Stimulated activated naive B cell treated with anti-CD40 and anti-IgM and Interleukin-4, amounts not matched to agents 10 μg/mL and 1 μg/mL and 100 μg/mL, for 72 hours (primary cell): ENCODE results near the gene GLYR1.

Experiments used
- ATAC-seq, 2 donors: fragments of 150-1000 bp; cut with Tn5 transposase; replicated peaks; 2 replicates each; pipeline ENCODE4 v1.10.0; 2021; ENCODE audit warnings: moderate library complexity in 1 of 2
- DNase-seq: peaks from one replicate; pipeline ENCODE4 v3.0.0; 2021
- H3K27ac Mint-ChIP-seq: one replicate; pipeline ENCODE4 v1.8.0; 2022; ENCODE audit warnings: mild to moderate bottlenecking, mixed read lengths
- H3K27me3 Mint-ChIP-seq, 2 donors: one replicate each; pipeline ENCODE4 v1.8.0; 2022; ENCODE audit warnings: mixed read lengths in 2 of 2
- H3K36me3 Mint-ChIP-seq, 2 donors: one replicate each; pipeline ENCODE4 v1.8.0; 2022; ENCODE audit warnings: mixed read lengths in 2 of 2, mild to moderate bottlenecking in 1 of 2
- H3K4me1 Mint-ChIP-seq, 2 donors: one replicate each; pipeline ENCODE4 v1.8.0; 2022; ENCODE audit warnings: mixed read lengths in 2 of 2, mild to moderate bottlenecking in 1 of 2
- H3K4me3 Mint-ChIP-seq, 2 donors: one replicate each; pipeline ENCODE4 v1.8.0; 2022; ENCODE audit warnings: mild to moderate bottlenecking in 2 of 2, mixed read lengths in 2 of 2, moderate library complexity in 1 of 2
- H3K9me3 Mint-ChIP-seq, 2 donors: one replicate each; pipeline ENCODE4 v1.8.0; 2022; ENCODE audit warnings: mixed read lengths in 2 of 2, mild to moderate bottlenecking in 1 of 2

The GLYR1 gene

DNA sequence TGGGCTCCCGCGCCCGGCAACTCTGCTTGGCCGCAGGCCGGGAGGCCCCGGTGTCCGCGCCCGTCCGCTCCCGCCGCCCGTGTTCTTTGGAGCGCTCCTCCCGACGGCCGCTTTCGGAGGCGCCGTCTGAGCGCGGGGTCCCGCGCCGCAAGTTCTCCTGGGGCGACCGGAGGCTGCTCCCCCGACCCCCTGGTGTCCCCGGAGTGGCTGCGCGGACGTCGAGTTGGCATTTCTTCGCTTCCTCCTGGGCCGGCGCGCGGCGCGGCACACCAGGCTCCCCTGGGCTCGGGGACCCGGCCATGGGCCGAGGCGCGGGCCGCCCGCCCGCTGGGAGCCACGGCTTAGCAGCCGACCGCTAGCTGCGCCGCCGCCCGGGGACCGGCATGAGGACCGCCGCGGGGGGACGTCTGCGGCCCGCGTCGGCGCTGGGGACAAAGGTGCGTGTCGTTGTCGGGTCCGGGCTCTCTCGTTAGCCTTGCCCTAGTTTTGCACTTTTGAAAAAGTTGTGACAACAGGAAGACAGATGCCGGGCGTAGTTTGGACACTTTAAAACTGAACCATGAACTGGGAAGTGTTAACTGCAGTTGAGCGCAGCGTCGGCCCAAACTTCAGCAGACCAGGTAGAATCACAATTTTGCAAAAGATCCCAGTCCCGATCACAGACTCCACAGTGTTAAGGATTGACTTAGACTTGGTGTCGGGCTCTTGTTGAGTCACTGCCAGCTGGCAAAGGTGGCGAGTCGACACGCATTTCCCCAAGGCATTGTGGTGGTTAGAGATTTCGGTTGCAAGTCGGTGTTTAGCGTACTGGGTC lies 893 bp upstream of the GLYR1 start:
- peaks cover 25 to 33% of the 10 kb centered on the region in 2 donors for H3K4me1 Mint-ChIP-seq
- peak overlapping the region; percentile 76 to 98 for H3K4me3 Mint-ChIP-seq
- no peaks in the 10 kb centered on the region for H3K27me3 Mint-ChIP-seq
- H3K27ac Mint-ChIP-seq = peak overlapping the region; percentile 92
- H3K36me3 Mint-ChIP-seq = peaks cover 19 to 21% of the 10 kb centered on the region in 2 donors
- ATAC-seq = peak; percentile 36 to 42
- no peaks in the 10 kb centered on the region for H3K9me3 Mint-ChIP-seq
- peak; percentile 25 for DNase-seq

DNA sequence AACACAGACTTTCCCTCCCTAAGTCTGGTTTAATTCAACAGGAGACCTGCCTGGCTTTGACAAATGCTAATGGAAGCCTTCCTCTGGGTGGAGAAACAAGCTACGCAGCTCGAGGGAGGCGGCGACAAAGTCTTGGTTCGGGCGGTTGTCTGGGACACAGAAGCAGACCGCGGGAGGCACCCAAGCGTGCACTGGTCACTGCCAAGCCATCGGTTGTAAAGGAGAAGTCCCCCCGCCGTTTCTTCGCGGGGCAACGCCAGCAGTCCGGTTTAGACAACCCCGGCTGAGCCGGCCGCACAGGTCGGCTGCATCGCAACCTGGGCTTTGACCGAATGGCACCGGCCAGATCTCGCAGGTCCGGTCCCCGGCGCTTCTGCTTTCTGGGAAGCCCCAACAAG lies 586 bp downstream of the GLYR1 start:
- no peaks in the 10 kb centered on the region for H3K9me3 Mint-ChIP-seq
- peaks cover 19 to 20% of the 10 kb centered on the region in 2 donors for H3K36me3 Mint-ChIP-seq
- H3K27me3 Mint-ChIP-seq = no peaks in the 10 kb centered on the region
- peak overlapping the region; percentile 86 to 98 for H3K4me3 Mint-ChIP-seq
- ATAC-seq (peak; percentile 24 to 26), DNase-seq (peak; percentile 46)
- H3K4me1 Mint-ChIP-seq = peaks cover 21 to 31% of the 10 kb centered on the region in 2 donors
- H3K27ac Mint-ChIP-seq = peak overlapping the region; percentile 92

DNA sequence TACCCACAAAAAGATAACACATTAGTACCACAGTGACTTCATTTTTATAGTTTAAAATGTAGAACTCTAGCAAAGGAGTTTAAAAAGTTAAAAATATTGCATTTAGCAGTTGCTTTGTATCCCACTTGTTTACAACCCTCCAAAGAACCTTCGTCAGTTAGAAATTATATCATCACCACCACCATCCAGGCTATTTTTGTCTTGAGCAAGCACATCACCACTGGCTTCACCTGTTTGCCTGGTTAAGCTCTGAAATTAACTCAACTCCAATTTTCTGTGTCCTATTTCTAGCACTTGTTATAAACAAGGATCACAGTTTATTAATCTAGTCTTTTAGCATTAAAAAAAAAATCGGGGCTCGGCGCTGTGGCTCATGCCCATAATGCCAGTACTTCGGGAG lies 6.1 kb downstream of the GLYR1 start:
- Mint-ChIP-seq H3K9me3 (no peaks in the 10 kb centered on the region), H3K27ac (peak overlapping the region; percentile 47), H3K4me1 (peaks cover 5 to 24% of the 10 kb centered on the region in 2 donors), H3K4me3 (no peak overlapping the region), H3K36me3 (peaks cover 43 to 55% of the 10 kb centered on the region in 2 donors), H3K27me3 (no peaks in the 10 kb centered on the region)
- DNase-seq (no peak), ATAC-seq (no peak)

DNA sequence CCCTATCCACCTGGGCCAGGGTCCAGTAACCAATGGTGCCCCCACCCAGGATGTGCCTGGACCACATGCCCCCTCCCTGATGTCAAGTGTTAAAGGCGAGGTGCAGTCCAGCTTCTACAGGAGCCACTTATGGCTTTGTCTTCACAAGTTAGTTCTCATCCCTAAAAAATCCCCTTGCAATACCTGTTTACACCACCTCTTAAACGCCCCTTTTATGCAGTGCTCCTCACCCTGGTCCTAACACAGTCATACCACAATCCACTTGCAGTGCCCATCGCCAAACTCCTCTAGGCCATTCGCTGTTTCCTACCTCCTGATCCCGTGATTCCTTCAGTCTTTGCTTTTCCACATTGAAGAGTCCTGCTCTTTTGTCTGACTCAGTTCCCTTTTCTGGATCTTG lies 7.1 kb downstream of the GLYR1 start:
- Mint-ChIP-seq H3K27ac (no peak overlapping the region), H3K4me3 (no peak overlapping the region), H3K9me3 (no peaks in the 10 kb centered on the region), H3K27me3 (no peaks in the 10 kb centered on the region), H3K36me3 (peaks cover 40 to 49% of the 10 kb centered on the region in 2 donors), H3K4me1 (peaks cover 0 to 16% of the 10 kb centered on the region in 2 donors)
- no peak for ATAC-seq
- no peak for DNase-seq

DNA sequence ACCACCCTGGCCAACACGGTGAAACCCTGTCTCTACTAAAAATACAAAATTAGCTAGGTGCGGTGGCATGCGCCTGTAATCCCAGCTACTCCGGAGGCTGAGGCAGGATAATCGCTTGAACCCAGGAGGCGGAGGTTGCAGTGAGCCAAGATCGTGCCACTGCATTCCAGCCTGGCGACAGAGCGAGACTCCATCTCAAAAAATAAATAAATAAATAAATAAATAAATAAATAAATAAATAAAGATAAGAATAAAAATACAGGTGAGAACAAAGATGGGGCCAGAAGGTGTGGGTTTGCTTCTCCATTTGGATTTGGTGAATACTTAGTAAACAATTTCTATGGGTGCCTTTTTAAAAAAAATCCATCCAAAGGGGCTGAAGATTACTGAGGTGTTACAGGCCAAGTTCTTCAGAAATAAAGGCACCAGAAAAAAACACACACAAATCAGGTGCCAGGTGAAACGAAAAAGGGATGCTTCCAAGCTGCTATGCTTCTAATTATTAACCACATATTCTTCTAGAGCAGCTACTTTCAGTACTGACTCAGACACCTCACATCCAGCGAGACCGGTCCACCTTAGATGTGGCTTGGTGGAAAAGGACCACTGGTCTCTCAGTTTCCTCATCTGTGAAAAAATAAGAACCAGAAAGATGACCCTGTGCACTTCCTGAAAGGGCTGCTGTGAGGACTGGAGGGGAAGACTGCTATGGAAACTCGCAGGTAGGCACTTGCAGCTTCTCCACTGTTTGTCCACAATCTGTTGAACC lies 9.2 kb downstream of the GLYR1 start:
- H3K4me3 Mint-ChIP-seq = no peak overlapping the region

DNA sequence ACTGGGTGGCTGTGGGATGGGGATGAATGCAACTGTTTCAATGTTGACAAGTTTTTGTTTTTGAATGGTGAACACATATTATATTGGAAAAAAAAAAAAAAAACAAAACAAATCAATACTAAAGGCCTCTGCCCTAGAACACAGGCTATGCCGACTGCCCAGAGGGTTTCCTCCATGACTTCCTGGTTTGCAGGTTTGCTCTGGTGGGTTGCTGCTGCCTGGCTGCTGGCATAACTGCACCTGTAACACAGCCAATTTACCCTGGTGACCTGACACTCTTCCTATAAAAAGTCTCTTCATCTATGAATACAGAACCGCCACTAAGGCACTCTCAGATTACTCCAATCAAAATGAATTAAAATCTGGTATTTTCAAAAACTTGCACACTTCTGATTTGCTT lies 10.4 kb downstream of the GLYR1 start:
- DNase-seq (no peak), ATAC-seq (no peak)
- no peak overlapping the region for H3K27ac Mint-ChIP-seq
- H3K4me1 Mint-ChIP-seq = peaks cover 0 to 33% of the 10 kb centered on the region in 2 donors
- H3K27me3 Mint-ChIP-seq = no peaks in the 10 kb centered on the region
- H3K36me3 Mint-ChIP-seq = peaks cover 49 to 55% of the 10 kb centered on the region in 2 donors
- no peak overlapping the region for H3K4me3 Mint-ChIP-seq
- no peaks in the 10 kb centered on the region for H3K9me3 Mint-ChIP-seq

More for the DNA sequence above, 9.2 kb downstream of the GLYR1 start:
- Mint-ChIP-seq H3K27me3 (no peaks in the 10 kb centered on the region), H3K27ac (peak overlapping the region; percentile 42), H3K4me1 (peaks cover 0 to 28% of the 10 kb centered on the region in 2 donors), H3K36me3 (peaks cover 42 to 48% of the 10 kb centered on the region in 2 donors), H3K9me3 (no peaks in the 10 kb centered on the region)
- no peak for ATAC-seq
- no peak for DNase-seq

DNA sequence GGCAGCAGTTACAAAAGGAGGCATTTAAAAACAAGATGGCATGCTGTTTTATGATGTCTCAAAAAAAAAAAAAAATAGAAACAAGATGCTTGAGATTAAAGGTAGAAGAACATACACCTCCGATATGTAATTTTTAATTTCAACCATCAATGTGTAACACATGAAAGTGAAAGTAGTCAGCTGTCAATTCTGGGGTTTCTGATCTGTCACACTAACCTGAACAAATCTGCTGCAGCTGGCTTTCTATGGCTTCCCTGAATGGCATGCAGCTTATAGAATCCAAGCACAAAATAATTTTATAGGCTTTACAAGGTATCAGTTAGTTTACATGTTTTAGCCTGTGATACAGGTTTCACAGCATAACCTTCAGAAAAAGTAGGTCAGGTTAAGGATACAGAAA lies 13.5 kb downstream of the GLYR1 start:
- no peaks in the 10 kb centered on the region for H3K9me3 Mint-ChIP-seq
- no peak overlapping the region for H3K4me3 Mint-ChIP-seq
- peaks cover 47 to 58% of the 10 kb centered on the region in 2 donors for H3K36me3 Mint-ChIP-seq
- DNase-seq (no peak), ATAC-seq (peak in 1 of 2 donors; percentile 33)
- H3K27me3 Mint-ChIP-seq = no peaks in the 10 kb centered on the region
- H3K27ac Mint-ChIP-seq = no peak overlapping the region
- H3K4me1 Mint-ChIP-seq = peaks cover 0 to 29% of the 10 kb centered on the region in 2 donors

DNA sequence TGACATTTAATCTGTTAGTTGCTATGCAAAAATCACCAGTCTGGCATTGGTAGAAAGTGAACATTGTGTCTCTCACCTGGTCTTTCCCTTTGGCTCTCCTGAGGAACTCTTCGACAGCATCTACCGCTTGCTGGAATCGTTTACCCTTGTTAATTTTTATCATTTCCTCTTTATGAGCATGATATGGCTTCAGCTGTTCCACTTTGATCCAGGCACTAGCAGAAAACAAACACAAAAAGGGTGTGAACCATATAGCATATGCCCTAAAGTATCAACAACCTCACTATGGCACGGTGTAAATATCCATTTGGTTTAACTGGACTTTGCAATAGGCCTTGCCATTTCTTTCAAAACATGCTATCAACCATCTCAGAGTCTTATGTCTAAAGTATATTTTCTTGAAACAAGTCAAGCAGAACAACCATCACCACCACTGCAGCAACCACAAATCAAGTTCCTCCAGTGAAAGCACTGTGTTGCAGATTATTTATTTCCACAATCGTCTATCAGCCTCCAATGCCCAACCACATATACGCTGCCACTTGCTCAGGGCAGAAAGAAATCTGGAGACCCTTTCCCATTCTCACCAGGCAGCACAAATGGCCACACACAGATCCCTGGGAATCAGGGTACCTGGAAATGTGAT lies 14.3 kb downstream of the GLYR1 start:
- ATAC-seq (no peak), DNase-seq (no peak)
- H3K9me3 Mint-ChIP-seq = no peaks in the 10 kb centered on the region
- H3K36me3 Mint-ChIP-seq = peaks cover 42 to 58% of the 10 kb centered on the region in 2 donors
- H3K27ac Mint-ChIP-seq = no peak overlapping the region
- H3K27me3 Mint-ChIP-seq = no peaks in the 10 kb centered on the region
- no peak overlapping the region for H3K4me3 Mint-ChIP-seq
- H3K4me1 Mint-ChIP-seq = peaks cover 0 to 22% of the 10 kb centered on the region in 2 donors

DNA sequence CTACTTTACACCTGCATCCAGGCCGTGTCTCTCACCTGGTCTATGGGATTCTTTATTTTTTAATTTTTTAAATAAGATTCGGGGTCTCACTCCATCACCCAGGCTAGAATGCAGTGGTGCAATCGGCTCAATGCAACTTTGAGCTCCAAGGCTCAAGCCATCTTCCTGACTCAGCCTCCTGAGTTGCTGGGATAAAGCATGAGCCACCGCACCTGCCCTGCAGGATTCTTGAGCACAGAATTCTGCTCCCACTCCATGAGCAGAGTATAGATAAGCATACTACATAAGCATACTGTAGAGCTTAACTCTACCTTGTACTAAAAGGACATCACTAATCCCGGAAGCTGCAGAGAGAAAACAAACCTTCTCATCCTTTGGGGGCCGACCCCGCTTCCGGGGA lies 15.5 kb downstream of the GLYR1 start:
- Mint-ChIP-seq H3K36me3 (peaks cover 43 to 56% of the 10 kb centered on the region in 2 donors), H3K27ac (no peak overlapping the region), H3K4me1 (peaks cover 0 to 17% of the 10 kb centered on the region in 2 donors), H3K27me3 (no peaks in the 10 kb centered on the region), H3K4me3 (no peak overlapping the region), H3K9me3 (no peaks in the 10 kb centered on the region)
- ATAC-seq (no peak), DNase-seq (no peak)

DNA sequence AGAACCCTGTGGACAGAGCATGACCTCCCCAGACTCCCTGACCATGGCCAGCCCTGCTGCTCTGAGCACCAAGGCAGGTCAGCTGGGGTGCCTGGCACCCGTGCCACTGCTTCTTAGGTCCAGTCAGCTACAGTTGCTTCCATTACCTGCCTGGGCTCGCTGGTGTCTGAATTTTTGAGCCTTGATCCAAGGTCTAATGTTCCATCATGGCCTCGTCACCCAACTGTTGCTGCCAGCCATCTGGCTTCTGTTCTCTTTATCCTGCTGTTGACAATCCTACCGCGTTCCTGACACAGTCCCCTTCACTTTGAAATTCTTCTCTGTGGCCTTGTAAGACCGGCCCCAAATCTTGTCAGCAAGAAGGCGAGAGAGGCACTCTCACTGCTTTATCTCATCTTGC lies 16.7 kb downstream of the GLYR1 start:
- no peaks in the 10 kb centered on the region for H3K9me3 Mint-ChIP-seq

DNA sequence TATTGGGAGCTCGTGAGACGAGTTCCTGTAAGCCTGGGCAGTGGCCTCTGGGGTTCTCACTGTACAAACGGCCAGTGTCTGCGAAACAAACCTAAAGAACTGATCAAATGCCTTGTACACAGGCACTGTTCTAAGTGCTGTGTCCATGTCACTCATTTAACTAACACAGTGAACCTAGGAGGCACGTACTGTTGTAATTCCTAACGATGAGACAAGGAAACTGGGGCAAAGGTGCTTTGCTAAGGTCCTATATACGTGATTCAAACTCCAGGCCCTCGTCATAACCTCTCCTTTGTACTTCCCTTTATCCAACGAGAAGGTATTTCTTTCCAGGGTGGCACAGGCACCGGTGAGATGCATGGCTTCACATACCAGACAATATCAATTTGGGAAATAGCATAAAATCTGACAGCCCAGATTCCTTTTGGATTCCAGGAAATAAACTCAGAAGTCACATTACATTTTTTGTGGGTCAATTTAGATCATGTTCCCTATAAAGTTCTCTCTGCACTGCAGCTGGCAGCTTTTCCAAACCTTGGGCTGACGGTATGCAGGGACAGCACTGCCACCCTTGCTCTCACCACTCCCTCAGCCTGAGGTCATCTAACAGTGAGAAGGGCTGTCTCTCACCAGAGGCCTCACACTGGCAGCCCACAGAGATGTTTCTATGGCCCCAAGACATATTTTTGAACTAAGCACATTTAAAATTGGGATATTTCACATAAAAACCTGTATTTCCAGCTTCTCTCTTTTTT lies 18.3 kb downstream of the GLYR1 start:
- ATAC-seq (no peak), DNase-seq (no peak)
- Mint-ChIP-seq H3K27ac (no peak overlapping the region), H3K9me3 (no peaks in the 10 kb centered on the region), H3K27me3 (no peaks in the 10 kb centered on the region), H3K4me1 (peaks cover 0 to 13% of the 10 kb centered on the region in 2 donors), H3K36me3 (peaks cover 51 to 65% of the 10 kb centered on the region in 2 donors), H3K4me3 (no peak overlapping the region)

More for the DNA sequence above, 16.7 kb downstream of the GLYR1 start:
- H3K4me1 Mint-ChIP-seq = peaks cover 0 to 17% of the 10 kb centered on the region in 2 donors
- H3K27me3 Mint-ChIP-seq = no peaks in the 10 kb centered on the region
- H3K4me3 Mint-ChIP-seq = no peak overlapping the region
- no peak overlapping the region for H3K27ac Mint-ChIP-seq
- no peak for ATAC-seq
- DNase-seq = no peak
- H3K36me3 Mint-ChIP-seq = peaks cover 47 to 55% of the 10 kb centered on the region in 2 donors

DNA sequence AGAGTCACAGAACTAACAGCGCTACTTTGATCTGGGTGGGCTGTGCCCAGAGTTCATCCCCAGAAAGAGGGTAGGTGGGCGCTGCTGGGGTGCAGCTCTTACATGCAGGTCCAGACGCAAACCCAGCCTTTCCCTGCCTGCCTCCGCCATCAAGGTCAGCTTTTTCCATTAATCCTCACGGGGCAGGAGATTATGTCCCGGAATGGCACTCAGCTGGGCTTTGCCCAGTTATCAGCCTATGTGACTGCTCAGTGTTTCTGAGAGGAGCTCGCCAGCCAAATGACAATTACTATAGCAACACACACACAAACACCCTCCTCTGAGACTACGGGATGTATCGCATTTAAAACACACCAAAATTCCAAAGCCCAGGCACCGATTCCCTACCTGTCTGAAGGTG lies 20.1 kb downstream of the GLYR1 start:
- no peaks in the 10 kb centered on the region for H3K4me1 Mint-ChIP-seq
- H3K9me3 Mint-ChIP-seq = no peaks in the 10 kb centered on the region
- ATAC-seq (no peak), DNase-seq (no peak)
- no peak overlapping the region for H3K4me3 Mint-ChIP-seq
- H3K27ac Mint-ChIP-seq = no peak overlapping the region
- no peaks in the 10 kb centered on the region for H3K27me3 Mint-ChIP-seq
- peaks cover 43 to 58% of the 10 kb centered on the region in 2 donors for H3K36me3 Mint-ChIP-seq

DNA sequence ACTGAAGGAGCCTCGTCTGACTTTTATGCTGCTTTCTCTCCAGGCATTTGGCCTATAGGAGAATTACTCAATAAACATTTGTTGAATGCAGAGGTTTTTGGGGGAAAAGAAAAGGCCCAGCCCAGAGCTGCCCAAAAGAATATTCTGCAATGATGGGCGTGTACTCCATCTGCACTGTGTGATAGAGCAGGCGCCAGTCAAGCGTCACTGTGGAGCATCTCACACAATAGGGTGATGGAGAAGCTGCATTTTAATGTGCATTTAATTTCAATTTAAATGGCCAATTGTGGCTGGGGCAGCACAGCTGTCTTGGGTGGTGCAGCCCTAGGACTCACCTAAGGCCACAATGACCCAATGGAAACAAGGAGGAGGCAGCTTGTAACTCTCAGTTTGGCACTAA lies 20.6 kb downstream of the GLYR1 start:
- Mint-ChIP-seq H3K4me1 (no peaks in the 10 kb centered on the region), H3K27ac (no peak overlapping the region)

DNA sequence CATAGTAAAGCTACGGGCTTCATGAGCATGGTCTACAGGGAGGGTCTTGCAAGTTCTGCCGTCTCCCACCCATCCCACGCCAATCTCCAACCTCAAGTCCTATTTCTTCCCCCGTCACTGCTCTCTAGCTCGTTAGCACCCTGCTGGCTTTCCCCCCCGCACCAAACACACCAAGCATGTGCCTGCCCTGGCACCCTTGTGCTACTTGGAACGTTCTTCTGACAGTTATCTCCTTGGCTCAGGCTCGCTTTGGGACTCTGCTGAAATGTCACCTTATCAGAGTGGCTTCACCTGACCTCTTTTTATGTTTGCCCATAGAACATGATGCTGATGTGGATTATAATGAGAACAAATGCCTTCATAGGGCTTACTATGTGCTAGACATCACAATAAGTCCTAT lies 21.9 kb downstream of the GLYR1 start:
- H3K4me3 Mint-ChIP-seq = no peak overlapping the region
- no peaks in the 10 kb centered on the region for H3K27me3 Mint-ChIP-seq
- no peak for ATAC-seq
- H3K4me1 Mint-ChIP-seq = no peaks in the 10 kb centered on the region
- no peak for DNase-seq
- peaks cover 32 to 58% of the 10 kb centered on the region in 2 donors for H3K36me3 Mint-ChIP-seq
- no peaks in the 10 kb centered on the region for H3K9me3 Mint-ChIP-seq
- no peak overlapping the region for H3K27ac Mint-ChIP-seq

More for the DNA sequence above, 20.6 kb downstream of the GLYR1 start:
- Mint-ChIP-seq H3K36me3 (peaks cover 41 to 59% of the 10 kb centered on the region in 2 donors), H3K27me3 (no peaks in the 10 kb centered on the region), H3K9me3 (no peaks in the 10 kb centered on the region), H3K4me3 (no peak overlapping the region)
- no peak for DNase-seq
- no peak for ATAC-seq
